HFF-Myc (cell line): ENCODE measurements around the gene GART.

Source experiments
- DNase-seq: peaks from one replicate; pipeline ENCODE4 v3.0.0-alpha.2; 2011; ENCODE audit warnings: low read depth; ENCODE audit errors: extremely low read depth
- H3K4me3 ChIP-seq: replicated peaks from 2 replicates; pipeline ENCODE4 v1.5.1; 2011; ENCODE audit warnings: low read depth, mild to moderate bottlenecking, control low read depth, low read length
- TF ChIP-seq, protein P1 (sequence below): IDR thresholded peaks from 2 replicates; pipeline ENCODE4 v1.5.1; 2012; ENCODE audit warnings: mild to moderate bottlenecking, low read depth, low read length, control low read depth; ENCODE audit errors: missing control alignments

Gene GART

GRCh38 chr21:33541756-33542639 lies at the start of gene GART:
GART (minus strand) TSS chr21:33542117; CDS start chr21:33539315, 2,802 bp downstream.
- H3K4me3 ChIP-seq: peak within 1 kb of the TSS; percentile 56
- peak; percentile 32 for DNase-seq
- TF ChIP-seq, protein P1, sequence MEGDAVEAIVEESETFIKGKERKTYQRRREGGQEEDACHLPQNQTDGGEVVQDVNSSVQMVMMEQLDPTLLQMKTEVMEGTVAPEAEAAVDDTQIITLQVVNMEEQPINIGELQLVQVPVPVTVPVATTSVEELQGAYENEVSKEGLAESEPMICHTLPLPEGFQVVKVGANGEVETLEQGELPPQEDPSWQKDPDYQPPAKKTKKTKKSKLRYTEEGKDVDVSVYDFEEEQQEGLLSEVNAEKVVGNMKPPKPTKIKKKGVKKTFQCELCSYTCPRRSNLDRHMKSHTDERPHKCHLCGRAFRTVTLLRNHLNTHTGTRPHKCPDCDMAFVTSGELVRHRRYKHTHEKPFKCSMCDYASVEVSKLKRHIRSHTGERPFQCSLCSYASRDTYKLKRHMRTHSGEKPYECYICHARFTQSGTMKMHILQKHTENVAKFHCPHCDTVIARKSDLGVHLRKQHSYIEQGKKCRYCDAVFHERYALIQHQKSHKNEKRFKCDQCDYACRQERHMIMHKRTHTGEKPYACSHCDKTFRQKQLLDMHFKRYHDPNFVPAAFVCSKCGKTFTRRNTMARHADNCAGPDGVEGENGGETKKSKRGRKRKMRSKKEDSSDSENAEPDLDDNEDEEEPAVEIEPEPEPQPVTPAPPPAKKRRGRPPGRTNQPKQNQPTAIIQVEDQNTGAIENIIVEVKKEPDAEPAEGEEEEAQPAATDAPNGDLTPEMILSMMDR: no peak

- TF ChIP-seq, protein P1: no peak
- DNase-seq: peak; percentile 32
- peak within 1 kb of the TSS; percentile 72 for H3K4me3 ChIP-seq
Observed at GRCh38 chr21:33588485-33589335, 46.8 kb upstream of the GART start, which contains the start of gene DONSON. DONSON (minus strand) TSS chr21:33588684; CDS start chr21:33588641, 43 bp downstream.

- peak overlapping the region; percentile 72 for H3K4me3 ChIP-seq
- TF ChIP-seq, protein P1: no peak
- DNase-seq: no peak
Observed at GRCh38 chr21:33587792-33588484, 46.0 kb upstream of the GART start.

DNA sequence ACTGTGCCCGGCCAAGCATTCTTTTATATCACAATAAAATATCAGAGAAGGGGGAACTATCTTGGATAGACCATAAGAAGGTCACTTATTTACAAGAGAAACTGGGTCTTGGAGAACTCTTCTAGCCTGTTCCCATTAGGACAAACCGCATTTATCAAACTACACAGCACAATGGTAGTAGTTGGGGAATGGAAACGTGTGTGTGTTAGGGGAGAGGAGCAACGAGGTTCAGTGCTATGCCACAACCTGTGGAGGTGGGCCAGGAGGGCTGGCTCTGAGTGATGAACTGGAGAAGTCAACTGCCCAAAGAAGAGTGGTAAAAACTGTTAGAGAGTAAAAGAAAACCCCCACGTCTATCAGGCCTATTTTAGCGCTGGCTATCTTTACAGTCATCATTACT lies 45.0 kb upstream of the GART start:
- H3K4me3 ChIP-seq: peak overlapping the region; percentile 72

GRCh38 chr21:33584455-33584854 lies 42.5 kb upstream of the GART start:
- no peak overlapping the region for H3K4me3 ChIP-seq
- TF ChIP-seq, protein P1: no peak
- DNase-seq: no peak

More for the DNA sequence above, 45.0 kb upstream of the GART start:
- TF ChIP-seq, protein P1: no peak
- DNase-seq: no peak

GRCh38 chr21:33578959-33579542 lies 37.1 kb upstream of the GART start:
- H3K4me3 ChIP-seq: no peak overlapping the region
- TF ChIP-seq, protein P1: no peak
- peak; percentile 11 for DNase-seq
